Measurements from ENCODE around the gene MORN4. TPM values are rescaled to one million over a fixed set of nuclear protein-coding genes. Genes with fewer than 3 reads are reported as not detected.

Gene MORN4
- total and polyA plus RNA-seq, 2 donors (not counting 3 experiments of a cell fraction or from before 2014, with no cell fraction given) = 12.2 to 13.9 TPM

- H3K4me1 ChIP-seq (ENCODE audit: control insufficient read depth, extremely low read depth, insufficient read depth, low read length) = peaks cover 9% of the 10 kb centered on the region
- TSS peak; percentile 27 for BruUV-seq (replicated peaks)
- dilution Hi-C loops (cut with MboI; ENCODE audit: extremely low pct_ligation_motif_present, low sequenced_read_pairs) (no loop called here), intact Hi-C loops (cut with micrococcal nuclease) (loop anchor here (1.0 kb wide), 2 partner anchors 8 to 46 kb away; partner anchors contain the start of gene AVPI1)
- H3K4me2 ChIP-seq (ENCODE audit: insufficient read depth, low read length) = peak overlapping the region; percentile 90
- DNase-seq (ENCODE audit: low read depth, low spot score) (peak; percentile 54), FAIRE-seq (no peak)
- H2AFZ ChIP-seq (ENCODE audit: low read depth, low read length) = peak overlapping the region; percentile 15
- ChIA-PET POLR2A (no interaction called here), CTCF (interaction anchor here (0.8 to 1.1 kb wide), 4 partner anchors 8 to 45 kb away, joined by 3 to 6 read pairs (median 4); no protein-coding TSS in a partner anchor)
- TF ChIP-seq MYC (IDR thresholded peaks at IDR 0.05; ENCODE audit: low read depth, low read length) (no peak), POLR2A (IDR thresholded peaks at IDR 0.05; ENCODE audit: low read depth, low read length) (no peak), JUN (IDR thresholded peaks at IDR 0.05; ENCODE audit: borderline replicate concordance, insufficient read depth, insufficient read length, low read depth) (no peak), EZH2 (IDR thresholded peaks at IDR 0.05; ENCODE audit: borderline replicate concordance, low read depth, low read length, severe bottlenecking) (no peak), POLR2AphosphoS5 (IDR thresholded peaks at IDR 0.05; ENCODE audit: insufficient read depth, low read depth, low read length) (no peak), MAX (IDR thresholded peaks at IDR 0.05; ENCODE audit: insufficient read depth, insufficient read length) (no peak), CTCF (IDR thresholded peaks at IDR 0.05; ENCODE audit: extremely low read depth in 1 of 2, insufficient read depth in 1 of 2, low read depth in 1 of 2, low read length in 2 of 2) (no peak), GATA2 (IDR thresholded peaks at IDR 0.05; ENCODE audit: insufficient read depth, insufficient read length, low read depth, low read length) (no peak), FOS (IDR thresholded peaks at IDR 0.05; ENCODE audit: borderline replicate concordance, insufficient read depth, low read length) (no peak)
- H3K9me1 ChIP-seq (replicated peaks; ENCODE audit: control insufficient read depth, extremely low read depth, insufficient read depth, low read length) = no peaks in the 10 kb centered on the region
- peaks cover 0 to 6% of the 10 kb centered on the region in 2 experiments for H3K36me3 ChIP-seq (ENCODE audit: control insufficient read depth in 2 of 2, extremely low read depth in 1 of 2, insufficient read depth in 2 of 2, low read length in 2 of 2)
- no peaks in the 10 kb centered on the region for H3K27me3 ChIP-seq (ENCODE audit: control insufficient read depth in 2 of 2, insufficient read depth in 2 of 2, low read length in 2 of 2)
- H3K27ac ChIP-seq (ENCODE audit: insufficient read depth, low read depth, low read length) = peak overlapping the region; percentile 9
- H4K20me1 ChIP-seq (replicated peaks; ENCODE audit: control insufficient read depth, extremely low read depth, insufficient read depth, low read length) = no peaks in the 10 kb centered on the region
- no peaks in the 10 kb centered on the region for H3K9me3 ChIP-seq (replicated peaks; ENCODE audit: control insufficient read depth, insufficient read depth, low read length)
- peak overlapping the region; percentile 51 to 73 (median 69) for H3K4me3 ChIP-seq (replicated peaks in 1 of 3; ENCODE audit: insufficient read depth in 1 of 3, low read depth in 1 of 3, low read length in 3 of 3)
- H3K9ac ChIP-seq (replicated peaks; ENCODE audit: extremely low read depth, insufficient read depth, low read length) = peak overlapping the region; percentile 63
- peaks cover 14% of the 10 kb centered on the region for H3K79me2 ChIP-seq (ENCODE audit: control insufficient read depth, insufficient read depth, low read length)
These were observed 7.8 kb upstream of the MORN4 start for GRCh38 chr10:97640868-97641811.

Data from endothelial cell of umbilical vein (primary cell).